RWPE1 (cell line): ENCODE data around the gene DICER1.

Source experiments
- CTCF ChIA-PET: fragments of 350-600 bp; sonication (Branson Sonifier 250); formaldehyde crosslinking; extraction: SDS; loops from one replicate; lab custom pipeline; 2021; lab: Yijun Ruan, JAX
- POLR2A ChIA-PET: fragments of 400-600 bp; formaldehyde crosslinking; extraction: SDS; loops from one replicate; lab custom pipeline; 2020; ENCODE audit warnings: antibody characterized with exemption; ENCODE audit not compliant: low non-redundant PET; lab: Yijun Ruan, JAX
- DNase-seq: peaks from one replicate; pipeline ENCODE4 v3.0.0; 2012; ENCODE audit warnings: low spot score
- H3K27ac ChIP-seq: fragments of 450-650 bp; 2 replicates; pipeline ENCODE4 v1.5.1; 2017
- TF ChIP-seq, protein P1 (sequence below): fragments of 450-650 bp; conservative IDR thresholded peaks from 2 replicates; pipeline ENCODE4 v1.5.1; 2017; ENCODE audit warnings: low read depth, mild to moderate bottlenecking

Gene DICER1

DNA sequence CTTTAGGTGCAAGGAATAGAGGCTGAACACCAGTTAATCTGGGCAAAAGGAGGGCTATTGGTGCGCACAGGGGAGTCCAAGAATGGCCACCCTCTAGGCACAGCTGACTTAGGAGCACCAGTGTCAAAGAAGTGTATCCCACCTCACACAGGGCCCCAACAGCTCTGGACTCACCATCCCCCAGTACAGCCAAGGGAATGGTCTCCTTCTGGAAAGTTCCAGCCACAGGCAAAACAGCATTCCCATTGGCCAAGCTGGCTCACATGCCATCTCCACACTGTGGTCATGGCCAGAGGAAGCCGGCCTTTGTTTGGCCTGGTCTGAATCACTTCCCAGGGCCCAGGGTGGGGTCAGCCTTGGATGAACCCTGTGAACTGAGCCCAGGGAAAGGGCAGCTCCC, 120.1 kb downstream of the DICER1 start:
- DNase-seq: no peak
- CTCF ChIA-PET: no interaction called here
- H3K27ac ChIP-seq: no peak overlapping the region
- TF ChIP-seq, protein P1, sequence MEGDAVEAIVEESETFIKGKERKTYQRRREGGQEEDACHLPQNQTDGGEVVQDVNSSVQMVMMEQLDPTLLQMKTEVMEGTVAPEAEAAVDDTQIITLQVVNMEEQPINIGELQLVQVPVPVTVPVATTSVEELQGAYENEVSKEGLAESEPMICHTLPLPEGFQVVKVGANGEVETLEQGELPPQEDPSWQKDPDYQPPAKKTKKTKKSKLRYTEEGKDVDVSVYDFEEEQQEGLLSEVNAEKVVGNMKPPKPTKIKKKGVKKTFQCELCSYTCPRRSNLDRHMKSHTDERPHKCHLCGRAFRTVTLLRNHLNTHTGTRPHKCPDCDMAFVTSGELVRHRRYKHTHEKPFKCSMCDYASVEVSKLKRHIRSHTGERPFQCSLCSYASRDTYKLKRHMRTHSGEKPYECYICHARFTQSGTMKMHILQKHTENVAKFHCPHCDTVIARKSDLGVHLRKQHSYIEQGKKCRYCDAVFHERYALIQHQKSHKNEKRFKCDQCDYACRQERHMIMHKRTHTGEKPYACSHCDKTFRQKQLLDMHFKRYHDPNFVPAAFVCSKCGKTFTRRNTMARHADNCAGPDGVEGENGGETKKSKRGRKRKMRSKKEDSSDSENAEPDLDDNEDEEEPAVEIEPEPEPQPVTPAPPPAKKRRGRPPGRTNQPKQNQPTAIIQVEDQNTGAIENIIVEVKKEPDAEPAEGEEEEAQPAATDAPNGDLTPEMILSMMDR: no peak
- POLR2A ChIA-PET: no interaction called here
